ENCODE results near the gene SECISBP2.

DNA sequence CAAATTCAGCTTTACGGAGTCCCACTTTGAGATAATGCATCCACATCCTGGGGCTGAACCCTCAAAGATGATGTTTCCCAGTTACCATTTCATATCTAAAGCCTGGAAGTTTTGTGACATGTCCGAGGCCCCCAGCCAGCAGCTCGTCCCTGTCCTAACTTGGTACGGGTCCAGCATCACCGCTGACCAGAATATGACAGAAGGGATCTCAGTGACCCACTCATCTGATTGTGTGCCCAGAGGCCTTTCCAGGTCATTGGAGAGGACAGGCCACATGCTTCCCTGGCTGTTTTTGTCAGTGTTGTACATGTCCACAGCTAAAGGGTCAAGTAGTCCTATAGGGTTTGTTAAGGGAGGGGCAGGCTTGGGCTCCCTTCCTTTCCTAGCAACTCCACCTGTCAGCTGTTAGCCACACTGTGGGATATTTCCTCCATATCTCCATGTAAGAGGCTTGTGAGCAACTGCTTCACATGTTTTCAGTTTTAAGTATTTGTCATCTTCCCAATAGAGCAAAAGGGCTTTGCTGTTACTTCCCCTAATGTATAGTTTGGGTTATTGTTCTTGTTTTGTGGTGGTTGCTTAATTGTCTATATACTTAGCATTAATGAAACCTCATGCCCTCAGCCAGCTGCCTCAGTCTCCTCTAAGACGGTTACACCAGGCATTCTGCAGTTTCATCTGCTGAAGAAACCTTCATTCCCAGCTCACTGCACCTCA, 33.4 kb downstream of the SECISBP2 start:
- TF ChIP-seq, protein P1, sequence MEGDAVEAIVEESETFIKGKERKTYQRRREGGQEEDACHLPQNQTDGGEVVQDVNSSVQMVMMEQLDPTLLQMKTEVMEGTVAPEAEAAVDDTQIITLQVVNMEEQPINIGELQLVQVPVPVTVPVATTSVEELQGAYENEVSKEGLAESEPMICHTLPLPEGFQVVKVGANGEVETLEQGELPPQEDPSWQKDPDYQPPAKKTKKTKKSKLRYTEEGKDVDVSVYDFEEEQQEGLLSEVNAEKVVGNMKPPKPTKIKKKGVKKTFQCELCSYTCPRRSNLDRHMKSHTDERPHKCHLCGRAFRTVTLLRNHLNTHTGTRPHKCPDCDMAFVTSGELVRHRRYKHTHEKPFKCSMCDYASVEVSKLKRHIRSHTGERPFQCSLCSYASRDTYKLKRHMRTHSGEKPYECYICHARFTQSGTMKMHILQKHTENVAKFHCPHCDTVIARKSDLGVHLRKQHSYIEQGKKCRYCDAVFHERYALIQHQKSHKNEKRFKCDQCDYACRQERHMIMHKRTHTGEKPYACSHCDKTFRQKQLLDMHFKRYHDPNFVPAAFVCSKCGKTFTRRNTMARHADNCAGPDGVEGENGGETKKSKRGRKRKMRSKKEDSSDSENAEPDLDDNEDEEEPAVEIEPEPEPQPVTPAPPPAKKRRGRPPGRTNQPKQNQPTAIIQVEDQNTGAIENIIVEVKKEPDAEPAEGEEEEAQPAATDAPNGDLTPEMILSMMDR (conservative IDR thresholded peaks at IDR 0.05; ENCODE audit: low read depth, low read length) = no peak
- TF ChIP-seq EZH2phosphoT487 (IDR thresholded peaks at IDR 0.05; ENCODE audit: borderline replicate concordance, low read length) = no peak

Data from PC-3 (cell line).